Ishikawa (cell line): ENCODE measurements around the gene OPN1SW.

Experiments used
- CEBPB ChIP-seq: IDR thresholded peaks from 2 replicates; pipeline ENCODE4 v1.6.1; 2012
- CREB1 ChIP-seq: IDR thresholded peaks from 2 replicates; pipeline ENCODE4 v1.6.1; 2012; ENCODE audit warnings: low read depth
- EGR1 ChIP-seq: IDR thresholded peaks from 2 replicates; pipeline ENCODE4 v1.6.1; 2012
- EP300 ChIP-seq: IDR thresholded peaks from 2 replicates; pipeline ENCODE4 v1.6.1; 2012; ENCODE audit warnings: borderline replicate concordance
- FOXM1 ChIP-seq: IDR thresholded peaks from 2 replicates; pipeline ENCODE4 v1.6.1; 2012; ENCODE audit warnings: low read depth, borderline replicate concordance
- NFIC ChIP-seq: IDR thresholded peaks from 2 replicates; pipeline ENCODE4 v1.6.1; 2012
- RAD21 ChIP-seq: IDR thresholded peaks from 2 replicates; pipeline ENCODE4 v1.6.1; 2012; ENCODE audit warnings: low read depth
- TAF1 ChIP-seq: IDR thresholded peaks from 2 replicates; pipeline ENCODE4 v1.6.1; 2012; ENCODE audit warnings: low read depth, mild to moderate bottlenecking
- TCF12 ChIP-seq: IDR thresholded peaks from 2 replicates; pipeline ENCODE4 v1.6.1; 2012; ENCODE audit warnings: low read depth
- TEAD4 ChIP-seq: IDR thresholded peaks from 2 replicates; pipeline ENCODE4 v1.6.1; 2012
- YY1 ChIP-seq: IDR thresholded peaks from 2 replicates; pipeline ENCODE4 v1.6.1; 2012; ENCODE audit warnings: low read depth
- TF ChIP-seq, protein P1 (sequence below): IDR thresholded peaks from 2 replicates; pipeline ENCODE4 v1.6.1; 2012; ENCODE audit warnings: low read depth, mild to moderate bottlenecking
- TF ChIP-seq, protein P2 (sequence below): IDR thresholded peaks from 2 replicates; pipeline ENCODE4 v1.6.1; 2012
- TF ChIP-seq, protein P3 (sequence below): IDR thresholded peaks from 2 replicates; pipeline ENCODE4 v1.6.1; 2012

DNA sequence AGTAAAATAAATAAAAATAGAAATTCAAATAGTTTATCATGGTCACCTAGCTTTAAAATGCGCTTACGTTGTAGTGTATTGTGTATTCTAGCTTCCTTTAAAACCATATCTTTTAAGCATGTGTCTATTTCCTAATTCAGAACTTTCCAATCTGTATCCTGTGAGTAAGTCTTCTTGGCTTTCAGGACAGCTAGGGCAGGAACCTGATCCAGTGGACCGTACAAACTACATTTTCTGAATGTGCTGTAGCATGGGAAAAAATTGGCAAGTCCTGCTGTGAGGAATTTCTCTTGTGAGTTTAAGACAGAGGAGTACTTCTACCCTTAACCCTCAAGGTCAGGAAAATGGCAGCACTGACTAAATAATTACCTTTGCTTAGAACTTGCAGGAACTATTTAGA lies 12.1 kb downstream of the OPN1SW start:
- no peak for TF ChIP-seq NFIC
- TF ChIP-seq, protein P1, sequence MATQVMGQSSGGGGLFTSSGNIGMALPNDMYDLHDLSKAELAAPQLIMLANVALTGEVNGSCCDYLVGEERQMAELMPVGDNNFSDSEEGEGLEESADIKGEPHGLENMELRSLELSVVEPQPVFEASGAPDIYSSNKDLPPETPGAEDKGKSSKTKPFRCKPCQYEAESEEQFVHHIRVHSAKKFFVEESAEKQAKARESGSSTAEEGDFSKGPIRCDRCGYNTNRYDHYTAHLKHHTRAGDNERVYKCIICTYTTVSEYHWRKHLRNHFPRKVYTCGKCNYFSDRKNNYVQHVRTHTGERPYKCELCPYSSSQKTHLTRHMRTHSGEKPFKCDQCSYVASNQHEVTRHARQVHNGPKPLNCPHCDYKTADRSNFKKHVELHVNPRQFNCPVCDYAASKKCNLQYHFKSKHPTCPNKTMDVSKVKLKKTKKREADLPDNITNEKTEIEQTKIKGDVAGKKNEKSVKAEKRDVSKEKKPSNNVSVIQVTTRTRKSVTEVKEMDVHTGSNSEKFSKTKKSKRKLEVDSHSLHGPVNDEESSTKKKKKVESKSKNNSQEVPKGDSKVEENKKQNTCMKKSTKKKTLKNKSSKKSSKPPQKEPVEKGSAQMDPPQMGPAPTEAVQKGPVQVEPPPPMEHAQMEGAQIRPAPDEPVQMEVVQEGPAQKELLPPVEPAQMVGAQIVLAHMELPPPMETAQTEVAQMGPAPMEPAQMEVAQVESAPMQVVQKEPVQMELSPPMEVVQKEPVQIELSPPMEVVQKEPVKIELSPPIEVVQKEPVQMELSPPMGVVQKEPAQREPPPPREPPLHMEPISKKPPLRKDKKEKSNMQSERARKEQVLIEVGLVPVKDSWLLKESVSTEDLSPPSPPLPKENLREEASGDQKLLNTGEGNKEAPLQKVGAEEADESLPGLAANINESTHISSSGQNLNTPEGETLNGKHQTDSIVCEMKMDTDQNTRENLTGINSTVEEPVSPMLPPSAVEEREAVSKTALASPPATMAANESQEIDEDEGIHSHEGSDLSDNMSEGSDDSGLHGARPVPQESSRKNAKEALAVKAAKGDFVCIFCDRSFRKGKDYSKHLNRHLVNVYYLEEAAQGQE = no peak
- TF ChIP-seq EGR1 = no peak
- no peak for TF ChIP-seq YY1
- TF ChIP-seq TCF12 = no peak
- no peak for TF ChIP-seq FOXM1
- no peak for TF ChIP-seq TEAD4
- TF ChIP-seq, protein P2, sequence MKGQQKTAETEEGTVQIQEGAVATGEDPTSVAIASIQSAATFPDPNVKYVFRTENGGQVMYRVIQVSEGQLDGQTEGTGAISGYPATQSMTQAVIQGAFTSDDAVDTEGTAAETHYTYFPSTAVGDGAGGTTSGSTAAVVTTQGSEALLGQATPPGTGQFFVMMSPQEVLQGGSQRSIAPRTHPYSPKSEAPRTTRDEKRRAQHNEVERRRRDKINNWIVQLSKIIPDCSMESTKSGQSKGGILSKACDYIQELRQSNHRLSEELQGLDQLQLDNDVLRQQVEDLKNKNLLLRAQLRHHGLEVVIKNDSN = no peak
- TF ChIP-seq, protein P3, sequence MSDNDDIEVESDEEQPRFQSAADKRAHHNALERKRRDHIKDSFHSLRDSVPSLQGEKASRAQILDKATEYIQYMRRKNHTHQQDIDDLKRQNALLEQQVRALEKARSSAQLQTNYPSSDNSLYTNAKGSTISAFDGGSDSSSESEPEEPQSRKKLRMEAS = no peak
- TF ChIP-seq EP300 = no peak
- TF ChIP-seq CREB1 = no peak
- TF ChIP-seq TAF1 = no peak
- no peak for TF ChIP-seq RAD21
- no peak for TF ChIP-seq CEBPB
